GM12872 (cell line): ENCODE results near the gene ARMC8.

Experiments used
- TF ChIP-seq, protein P1 (sequence below): IDR thresholded peaks from 3 replicates; pipeline ENCODE4 v1.5.1; 2011; ENCODE audit warnings: low read depth, mild to moderate bottlenecking, low read length, moderate library complexity; ENCODE audit not compliant: insufficient read depth

ARMC8 gene

DNA sequence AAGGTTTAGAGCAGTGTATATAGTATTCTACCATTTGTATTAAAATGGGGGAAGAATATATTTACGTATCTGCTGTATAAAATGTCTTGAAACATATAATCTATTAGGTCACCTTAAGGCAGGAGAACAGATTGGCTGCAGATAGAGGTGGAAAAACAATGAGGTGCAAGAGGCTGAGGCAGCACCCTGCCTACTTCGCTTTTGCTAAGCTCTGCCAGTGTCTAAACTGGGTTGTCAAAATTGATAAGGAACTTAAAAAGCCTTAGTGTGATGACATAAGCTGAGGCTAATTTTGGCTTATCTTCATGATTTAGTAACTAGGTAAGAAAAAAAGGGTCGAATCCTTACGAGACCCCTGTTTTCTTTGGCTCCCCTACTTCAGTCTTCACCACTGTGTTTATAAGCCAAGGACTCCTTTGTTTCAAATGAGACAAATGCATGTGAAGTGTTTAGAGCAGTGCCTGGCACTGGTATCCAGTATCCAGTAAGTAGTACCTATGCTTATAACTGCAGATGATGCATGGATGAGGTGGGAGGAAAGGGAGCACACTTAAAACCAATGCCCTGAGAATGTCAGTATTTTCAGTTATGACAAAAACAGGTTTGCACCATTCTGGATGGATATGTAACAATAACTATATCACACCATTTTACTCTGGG, 45.7 kb downstream of the ARMC8 start:
- TF ChIP-seq, protein P1, sequence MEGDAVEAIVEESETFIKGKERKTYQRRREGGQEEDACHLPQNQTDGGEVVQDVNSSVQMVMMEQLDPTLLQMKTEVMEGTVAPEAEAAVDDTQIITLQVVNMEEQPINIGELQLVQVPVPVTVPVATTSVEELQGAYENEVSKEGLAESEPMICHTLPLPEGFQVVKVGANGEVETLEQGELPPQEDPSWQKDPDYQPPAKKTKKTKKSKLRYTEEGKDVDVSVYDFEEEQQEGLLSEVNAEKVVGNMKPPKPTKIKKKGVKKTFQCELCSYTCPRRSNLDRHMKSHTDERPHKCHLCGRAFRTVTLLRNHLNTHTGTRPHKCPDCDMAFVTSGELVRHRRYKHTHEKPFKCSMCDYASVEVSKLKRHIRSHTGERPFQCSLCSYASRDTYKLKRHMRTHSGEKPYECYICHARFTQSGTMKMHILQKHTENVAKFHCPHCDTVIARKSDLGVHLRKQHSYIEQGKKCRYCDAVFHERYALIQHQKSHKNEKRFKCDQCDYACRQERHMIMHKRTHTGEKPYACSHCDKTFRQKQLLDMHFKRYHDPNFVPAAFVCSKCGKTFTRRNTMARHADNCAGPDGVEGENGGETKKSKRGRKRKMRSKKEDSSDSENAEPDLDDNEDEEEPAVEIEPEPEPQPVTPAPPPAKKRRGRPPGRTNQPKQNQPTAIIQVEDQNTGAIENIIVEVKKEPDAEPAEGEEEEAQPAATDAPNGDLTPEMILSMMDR = no peak

DNA sequence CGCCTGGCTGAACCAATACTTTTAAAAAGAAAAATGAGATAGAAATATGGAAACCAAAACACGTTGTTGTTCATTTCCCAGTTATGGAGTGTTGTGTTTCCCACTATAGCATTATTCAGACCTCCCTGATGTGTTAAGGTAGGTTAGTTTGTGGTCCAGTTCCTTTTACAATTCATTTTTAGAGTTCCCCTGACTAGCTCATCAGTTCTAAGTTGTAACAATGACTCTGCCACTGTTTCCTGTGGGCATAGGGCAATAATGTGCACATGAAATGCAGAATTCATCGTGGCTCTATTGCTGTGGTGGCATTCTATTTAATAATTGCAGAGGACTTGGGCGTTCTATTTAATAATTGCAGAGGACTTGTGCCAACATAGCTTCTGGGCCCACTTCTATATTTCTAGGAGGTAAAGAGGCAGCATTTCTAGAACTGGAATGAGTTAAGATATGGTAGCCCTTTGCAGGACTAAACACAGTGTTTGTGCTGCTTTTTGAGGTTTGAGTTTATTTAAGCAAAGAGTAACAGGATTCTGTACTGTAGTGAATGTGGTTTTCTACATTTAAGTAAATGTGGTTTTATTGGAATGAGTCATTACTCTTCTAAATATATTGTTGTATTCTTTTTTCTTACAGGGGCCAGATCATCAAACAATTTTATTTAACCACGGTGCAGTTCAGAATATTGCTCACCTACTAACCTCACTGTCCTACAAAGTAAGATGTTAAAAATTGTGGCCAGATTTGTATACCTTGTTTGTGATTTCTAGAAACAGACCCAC, 47.5 kb downstream of the ARMC8 start:
- TF ChIP-seq, protein P1 = no peak

DNA sequence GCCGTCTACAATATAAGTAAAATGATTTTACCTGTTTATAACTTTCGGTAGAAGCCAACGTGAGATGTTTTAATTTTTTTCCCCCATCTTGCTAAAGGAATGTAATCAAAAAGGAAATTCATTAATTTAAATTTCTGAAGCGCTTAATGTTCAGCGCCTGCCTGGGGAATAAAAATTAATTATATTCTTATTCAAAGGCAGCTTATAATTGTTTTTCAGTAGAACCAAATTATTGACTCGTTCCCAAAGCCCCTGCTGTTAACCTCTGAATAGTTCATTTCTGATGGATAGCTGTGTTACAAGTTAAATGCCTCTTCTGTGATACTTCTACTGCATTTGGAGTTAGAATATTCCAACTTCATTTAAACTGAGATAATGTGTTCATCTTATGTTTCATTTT, 51.6 kb downstream of the ARMC8 start:
- TF ChIP-seq, protein P1 = no peak

DNA sequence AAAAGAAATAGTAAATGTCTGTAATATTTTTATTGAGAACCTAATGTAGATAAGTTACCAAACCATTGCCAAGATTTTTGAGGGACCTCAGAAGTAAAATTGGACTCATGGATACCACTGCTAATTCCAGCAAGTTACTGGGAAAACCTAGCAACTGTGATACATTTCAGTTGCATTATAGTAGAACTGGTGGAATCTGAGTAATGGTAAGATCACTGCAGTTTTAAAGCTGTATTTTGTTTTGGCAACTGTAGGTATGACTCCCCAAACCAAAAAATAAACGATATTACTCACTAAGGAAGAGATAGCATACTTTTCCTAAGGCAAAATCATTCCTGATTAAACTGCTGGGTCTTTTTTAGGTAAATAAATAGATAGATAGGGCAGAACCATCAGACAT, 54.0 kb downstream of the ARMC8 start:
- TF ChIP-seq, protein P1 = no peak

DNA sequence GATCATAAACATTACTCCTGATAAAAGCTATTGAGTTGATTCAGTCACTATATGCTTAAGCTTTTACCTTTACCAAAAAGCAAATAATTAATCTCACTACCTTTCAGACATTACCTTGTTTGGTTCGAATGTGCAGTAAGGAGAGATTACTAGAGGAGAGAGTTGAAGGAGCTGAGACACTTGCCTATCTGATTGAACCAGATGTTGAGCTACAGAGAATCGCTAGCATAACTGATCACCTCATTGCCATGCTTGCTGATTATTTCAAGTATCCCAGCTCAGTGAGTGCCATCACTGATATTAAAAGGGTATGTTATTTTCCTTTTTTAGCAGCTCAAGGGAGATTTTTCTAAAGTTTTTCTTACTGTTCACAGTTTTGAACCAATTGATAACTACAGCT, 54.6 kb downstream of the ARMC8 start:
- TF ChIP-seq, protein P1 = no peak

DNA sequence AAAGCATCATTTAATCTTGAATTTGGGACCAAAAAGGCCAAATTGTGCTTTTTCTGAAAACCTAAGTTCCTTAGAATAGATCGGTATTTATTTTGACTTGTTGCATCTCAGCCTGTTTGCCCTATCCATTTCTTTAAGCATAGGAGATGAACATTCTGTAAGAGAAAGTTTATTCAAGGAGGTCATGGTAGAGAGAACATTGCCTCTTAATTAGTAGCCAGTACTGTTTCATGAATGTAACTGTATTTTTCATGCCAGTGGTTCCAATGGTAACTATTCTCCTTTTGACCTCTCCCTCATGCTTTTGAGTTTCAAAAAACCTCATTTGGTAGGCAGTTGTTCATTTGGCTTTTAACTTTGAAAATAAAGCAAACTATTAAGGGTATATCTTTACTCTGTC, 55.4 kb downstream of the ARMC8 start:
- TF ChIP-seq, protein P1 = no peak

DNA sequence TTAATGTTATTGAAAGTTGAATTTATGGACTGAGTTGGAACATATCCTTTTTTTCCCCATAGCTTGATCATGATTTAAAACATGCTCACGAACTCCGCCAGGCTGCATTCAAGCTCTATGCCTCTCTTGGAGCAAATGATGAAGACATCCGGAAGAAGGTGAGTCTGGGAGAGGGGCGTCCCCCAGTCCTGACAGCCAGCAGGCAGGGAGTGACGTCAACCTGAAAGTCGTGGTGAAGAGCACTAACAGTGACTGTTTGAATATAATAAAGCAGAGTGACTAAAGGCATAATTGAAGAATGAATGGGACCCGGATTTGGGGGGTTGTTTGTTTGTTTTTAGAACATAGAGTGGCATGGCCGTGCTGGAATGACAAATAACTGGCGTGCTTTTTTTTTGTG, 57.9 kb downstream of the ARMC8 start:
- TF ChIP-seq, protein P1 = no peak
